HFF-Myc (cell line): ENCODE results near the gene OTULINL.

Experiments used
- DNase-seq: peaks from one replicate; pipeline ENCODE4 v3.0.0-alpha.2; 2011; ENCODE audit warnings: low read depth; ENCODE audit errors: extremely low read depth
- H3K4me3 ChIP-seq: replicated peaks from 2 replicates; pipeline ENCODE4 v1.5.1; 2011; ENCODE audit warnings: low read depth, mild to moderate bottlenecking, control low read depth, low read length
- CTCF ChIP-seq: IDR thresholded peaks from 2 replicates; pipeline ENCODE4 v1.5.1; 2012; ENCODE audit warnings: mild to moderate bottlenecking, low read depth, low read length, control low read depth; ENCODE audit errors: missing control alignments

The OTULINL gene

GRCh38 chr5:14576206-14576605 lies 5.4 kb upstream of the OTULINL start:
- H3K4me3 ChIP-seq, result no peak overlapping the region
- DNase-seq, result no peak
- TF ChIP-seq CTCF, result no peak

- DNase-seq, result no peak
Measured at GRCh38 chr5:14577079-14577725, 4.4 kb upstream of the OTULINL start.

GRCh38 chr5:14577971-14578370 lies 3.6 kb upstream of the OTULINL start:
- DNase-seq, result no peak
- TF ChIP-seq CTCF, result no peak
- no peak overlapping the region for H3K4me3 ChIP-seq

More at GRCh38 chr5:14577079-14577725, 4.4 kb upstream of the OTULINL start:
- TF ChIP-seq CTCF, result no peak
- no peak overlapping the region for H3K4me3 ChIP-seq

- DNase-seq, result no peak
- H3K4me3 ChIP-seq, result no peak overlapping the region
- TF ChIP-seq CTCF, result no peak
Measured at GRCh38 chr5:14579246-14579645, 2.3 kb upstream of the OTULINL start.

GRCh38 chr5:14579731-14580397 lies 1.7 kb upstream of the OTULINL start:
- no peak overlapping the region for H3K4me3 ChIP-seq
- no peak for DNase-seq
- TF ChIP-seq CTCF, result no peak

GRCh38 chr5:14580398-14581034 lies 1.1 kb upstream of the OTULINL start:
- H3K4me3 ChIP-seq, result no peak overlapping the region
- peak; percentile 32 for DNase-seq
- TF ChIP-seq CTCF, result no peak
